ENCODE results near the gene BBOF1. TPM values are rescaled to one million over a fixed set of nuclear protein-coding genes. Genes with fewer than 3 reads are reported as not detected.

BBOF1 gene
- total and polyA plus RNA-seq, 2 of the 4 experiments (the other 2 are of a cell fraction): 1.6 TPM

DNA sequence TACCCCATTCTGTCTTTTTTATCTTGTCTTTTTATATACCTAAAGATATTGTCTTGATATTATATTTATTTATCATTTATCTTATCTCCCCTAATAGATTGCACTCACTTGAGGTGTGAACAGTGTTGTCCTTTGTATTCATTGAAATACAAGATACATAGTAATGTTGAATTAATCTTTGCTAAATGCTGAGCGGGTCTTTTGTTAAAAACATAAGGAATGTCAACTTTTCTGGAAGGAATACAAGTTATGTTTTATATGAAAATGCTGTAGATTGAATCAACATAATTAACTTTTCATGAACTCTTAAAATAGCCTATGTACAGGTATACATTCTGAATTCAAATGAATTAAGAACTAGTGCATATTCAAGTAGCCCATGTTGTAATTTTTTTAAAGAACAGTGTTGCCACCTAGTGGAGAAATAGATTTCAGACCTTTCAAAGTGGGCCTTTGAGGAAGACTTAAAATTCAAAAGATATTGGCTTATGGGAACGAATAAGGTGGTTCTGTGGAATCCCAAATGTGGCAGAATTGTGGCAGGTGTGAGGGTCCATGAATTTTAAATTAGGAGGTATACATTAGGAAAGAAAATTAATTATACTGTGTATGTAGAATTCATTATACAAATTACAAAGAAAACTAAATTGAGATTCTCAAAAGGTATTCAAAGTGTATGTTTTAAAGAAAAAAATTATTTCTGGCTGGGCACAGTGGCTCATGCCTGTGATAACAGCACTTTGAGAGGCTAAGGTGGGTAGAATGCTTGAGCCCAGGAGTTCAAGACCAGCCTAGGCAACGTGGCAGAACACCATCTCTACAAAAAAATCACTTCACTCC lies 19.1 kb downstream of the BBOF1 start:
- peak; percentile 69 for ATAC-seq (ENCODE audit: low read depth)

More for the DNA sequence above, 19.1 kb downstream of the BBOF1 start:
- Histone ChIP-seq H2BK5ac (ENCODE audit: low read depth, low read length, poor library complexity, severe bottlenecking) (no peak overlapping the region), H3K9me1 (ENCODE audit: insufficient read depth, low read length) (no peaks in the 10 kb centered on the region), H2BK120ac (ENCODE audit: low read depth, low read length) (no peak overlapping the region), H3K4me3 (ENCODE audit: insufficient read depth, low read depth, low read length) (no peak overlapping the region), H3K4me1 (ENCODE audit: control insufficient read depth, insufficient read depth, low read length) (no peaks in the 10 kb centered on the region), H2BK15ac (ENCODE audit: low read depth, low read length) (no peak overlapping the region), H3K14ac (replicated peaks; ENCODE audit: low read depth, low read length) (no peak overlapping the region), H3K9me3 (ENCODE audit: control insufficient read depth, insufficient read depth, low read length) (no peaks in the 10 kb centered on the region), H2AK9ac (replicated peaks; ENCODE audit: low read depth, low read length, poor library complexity) (no peak overlapping the region), H3K79me1 (ENCODE audit: low read depth in 1 of 2, low read length in 2 of 2) (no peaks in the 10 kb centered on the region), H3K18ac (ENCODE audit: low read depth, low read length) (no peak overlapping the region), H4K91ac (ENCODE audit: insufficient read depth, low read depth, low read length) (no peak overlapping the region), H2AK5ac (ENCODE audit: low read depth, low read length) (no peak overlapping the region), H3K36me3 (ENCODE audit: control insufficient read depth, insufficient read depth, low read length) (no peaks in the 10 kb centered on the region), H2AFZ (replicated peaks; ENCODE audit: low read length, poor library complexity) (no peak overlapping the region), H4K5ac (ENCODE audit: low read depth, low read length) (no peak overlapping the region), H3K9ac (ENCODE audit: low read depth, low read length) (no peak overlapping the region), H4K8ac (ENCODE audit: low read depth in 2 of 2, low read length in 2 of 2) (no peak overlapping the region), H3K4me2 (ENCODE audit: low read depth, low read length) (no peak overlapping the region), H3K4ac (ENCODE audit: low read depth, low read length) (no peak overlapping the region), H2BK20ac (ENCODE audit: low read depth, low read length) (no peak overlapping the region), H3K27me3 (ENCODE audit: control insufficient read depth, insufficient read depth, low read length) (no peaks in the 10 kb centered on the region), H3K27ac (ENCODE audit: insufficient read depth, low read length) (no peak overlapping the region), H3K23ac (ENCODE audit: low read depth, low read length) (no peak overlapping the region), H4K20me1 (ENCODE audit: insufficient read depth, low read length) (no peaks in the 10 kb centered on the region), H3K56ac (ENCODE audit: extremely low read depth, insufficient read depth, low read length) (no peak overlapping the region)
- ChIA-PET POLR2A (ENCODE audit: unreplicated experiment) (no interaction called here), CTCF (interaction anchor here (1.5 kb wide), 1 partner anchor 212 kb away, joined by 3 read pairs; no protein-coding TSS in a partner anchor)
- no TSS peak for BruUV-seq (replicated peaks)
- WGBS, 2 experiments (ENCODE audit: extremely low coverage in 2 of 2, insufficient read length in 1 of 2): no CpG with 5 or more reads among the region's 3 CpGs
- intact Hi-C loops (cut with micrococcal nuclease) (loop anchor here (5.0 kb wide), 1 partner anchor 311 kb away; no protein-coding TSS in a partner anchor), in situ Hi-C loops (cut with MboI; ENCODE audit: low sequenced_read_pairs) (loop anchor here (25.0 kb wide), 1 partner anchor 526 kb away; no protein-coding TSS in a partner anchor), dilution Hi-C loops (cut with HindIII; ENCODE audit: low sequenced_read_pairs, unreplicated experiment) (no loop called here)
- TF ChIP-seq FOS (IDR thresholded peaks at IDR 0.05; ENCODE audit: low read depth, low read length): no peak
- TF ChIP-seq SMC3 (IDR thresholded peaks at IDR 0.05; ENCODE audit: low read depth, low read length): peak; percentile 49; the same call in 1 of the 2 replicates
- TF ChIP-seq RAD21 (IDR thresholded peaks at IDR 0.05; ENCODE audit: low read length): peak; percentile 62
- TF ChIP-seq, protein P1, sequence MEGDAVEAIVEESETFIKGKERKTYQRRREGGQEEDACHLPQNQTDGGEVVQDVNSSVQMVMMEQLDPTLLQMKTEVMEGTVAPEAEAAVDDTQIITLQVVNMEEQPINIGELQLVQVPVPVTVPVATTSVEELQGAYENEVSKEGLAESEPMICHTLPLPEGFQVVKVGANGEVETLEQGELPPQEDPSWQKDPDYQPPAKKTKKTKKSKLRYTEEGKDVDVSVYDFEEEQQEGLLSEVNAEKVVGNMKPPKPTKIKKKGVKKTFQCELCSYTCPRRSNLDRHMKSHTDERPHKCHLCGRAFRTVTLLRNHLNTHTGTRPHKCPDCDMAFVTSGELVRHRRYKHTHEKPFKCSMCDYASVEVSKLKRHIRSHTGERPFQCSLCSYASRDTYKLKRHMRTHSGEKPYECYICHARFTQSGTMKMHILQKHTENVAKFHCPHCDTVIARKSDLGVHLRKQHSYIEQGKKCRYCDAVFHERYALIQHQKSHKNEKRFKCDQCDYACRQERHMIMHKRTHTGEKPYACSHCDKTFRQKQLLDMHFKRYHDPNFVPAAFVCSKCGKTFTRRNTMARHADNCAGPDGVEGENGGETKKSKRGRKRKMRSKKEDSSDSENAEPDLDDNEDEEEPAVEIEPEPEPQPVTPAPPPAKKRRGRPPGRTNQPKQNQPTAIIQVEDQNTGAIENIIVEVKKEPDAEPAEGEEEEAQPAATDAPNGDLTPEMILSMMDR (conservative IDR thresholded peaks at IDR 0.05; ENCODE audit: low read depth, low read length): peak; percentile 64
- peak; percentile 58 for TF ChIP-seq MAFK (IDR thresholded peaks at IDR 0.05; ENCODE audit: low read depth, low read length)
- TF ChIP-seq RCOR1 (IDR thresholded peaks at IDR 0.05; ENCODE audit: insufficient replicate concordance, low read length): no peak
- TF ChIP-seq MAZ (IDR thresholded peaks at IDR 0.05; ENCODE audit: borderline replicate concordance, low read depth, low read length): no peak
- DNase-seq: peak; percentile 64
